Astrocyte of the spinal cord (primary cell): ENCODE results near the gene OR1J4.
"Not testable (repeated sequence)": the region's sequence is repeated elsewhere in the genome, so short reads cannot be mapped to it uniquely, and the experiment has no call there.

Experiments
- DNase-seq: peaks from one replicate; pipeline ENCODE4 v3.0.0; 2011; ENCODE audit warnings: low read depth, low spot score
- H3K4me3 ChIP-seq: 2 replicates; pipeline ENCODE4 v1.5.1; 2011; ENCODE audit warnings: low read depth, mild to moderate bottlenecking, low read length, moderate library complexity
- CTCF ChIP-seq: IDR thresholded peaks from 2 replicates; pipeline ENCODE4 v1.5.1; 2012; ENCODE audit warnings: low read depth, mild to moderate bottlenecking, low read length, inconsistent platforms
- in situ Hi-C: cut with HindIII; loops from 2 replicates; pipeline ENCODE4 v1.10.0; 2017; ENCODE audit warnings: low sequenced_read_pairs

OR1J4 gene

DNA sequence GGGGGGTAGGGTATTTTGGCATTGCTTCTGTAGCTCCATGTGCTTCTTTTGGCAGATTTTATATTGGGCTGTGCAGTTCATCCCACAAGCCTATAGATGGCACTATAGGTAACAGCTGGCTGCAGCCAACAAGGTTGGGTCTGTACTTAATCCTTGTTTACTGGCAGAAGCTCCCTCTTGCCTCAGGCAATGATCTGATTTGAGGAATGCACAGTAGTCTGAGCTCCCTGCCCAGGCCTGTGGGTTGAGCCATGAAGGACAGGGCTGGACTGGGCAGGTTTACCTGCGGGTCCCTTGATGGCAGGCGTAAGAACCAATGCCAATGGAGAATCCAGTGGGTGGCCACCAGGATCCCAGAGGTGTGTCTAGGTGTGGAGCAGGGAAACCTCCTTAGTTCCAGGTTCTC is 20.1 kb upstream of the OR1J4 start:
- in situ Hi-C loops = no loop called here
- H3K4me3 ChIP-seq = no peak overlapping the region
- TF ChIP-seq CTCF = peak; percentile 79
- DNase-seq = peak; percentile 19

DNA sequence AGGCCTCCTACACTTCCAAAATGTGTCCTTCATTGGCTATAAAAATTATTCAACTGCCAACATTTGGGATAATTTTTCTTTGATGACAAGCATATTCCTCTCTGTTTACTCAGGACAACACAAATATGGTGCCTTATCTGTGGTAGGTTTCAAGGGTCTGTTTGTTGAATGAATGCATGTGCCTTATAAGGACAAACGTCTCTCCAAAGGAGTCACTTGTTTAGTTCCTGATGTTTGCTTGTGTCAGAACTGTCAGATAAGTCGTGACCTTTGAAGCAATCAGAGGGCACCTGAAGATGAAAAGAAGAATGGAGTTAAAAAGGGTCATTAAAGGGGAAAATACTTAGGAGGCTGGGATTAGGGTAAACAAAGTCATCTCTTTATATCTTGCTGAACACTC is 12.0 kb upstream of the OR1J4 start:
- no peak for DNase-seq
- no peak overlapping the region for H3K4me3 ChIP-seq
- in situ Hi-C loops = no loop called here
- no peak for TF ChIP-seq CTCF

DNA sequence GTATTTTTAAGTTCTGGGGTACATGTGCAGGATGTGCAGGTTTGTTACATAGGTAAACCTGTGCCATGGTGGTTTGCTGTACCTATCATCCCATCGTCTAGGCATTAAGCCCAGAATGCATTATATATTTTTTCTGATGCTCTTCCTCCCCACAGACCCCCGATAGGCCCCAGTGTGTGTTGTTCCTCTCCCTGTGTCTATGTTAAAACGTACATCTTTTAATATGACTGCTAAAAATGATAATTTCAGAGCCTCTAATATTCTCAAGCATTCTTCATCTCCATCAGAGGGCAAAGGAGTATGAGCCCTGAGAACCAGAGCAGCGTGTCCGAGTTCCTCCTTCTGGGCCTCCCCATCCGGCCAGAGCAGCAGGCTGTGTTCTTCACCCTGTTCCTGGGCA is 8.4 kb upstream of the OR1J4 start, which contains the start of gene OR1J2:
Gene OR1J2 (plus strand): TSS at position 301 of the 400 bp plus-strand sequence. CDS start 0 bp downstream, at position 301.
- no peak for DNase-seq
- no peak for TF ChIP-seq CTCF
- H3K4me3 ChIP-seq = no peak within 1 kb of the TSS
- in situ Hi-C loops = no loop called here

GRCh38 chr9:122518226-122518625 is 715 bp upstream of the OR1J4 start:
- in situ Hi-C loops = no loop called here
- TF ChIP-seq CTCF = no peak

GRCh38 chr9:122519376-122519775 is 435 bp downstream of the OR1J4 start:
- in situ Hi-C loops = no loop called here
- no peak overlapping the region for H3K4me3 ChIP-seq
- DNase-seq = no peak
- no peak for TF ChIP-seq CTCF

More at GRCh38 chr9:122518226-122518625, 715 bp upstream of the OR1J4 start:
- no peak for DNase-seq
- no peak overlapping the region for H3K4me3 ChIP-seq

GRCh38 chr9:122526602-122527001 is 7.7 kb downstream of the OR1J4 start:
- no peak for DNase-seq
- in situ Hi-C loops = no loop called here
- no peak for TF ChIP-seq CTCF

DNA sequence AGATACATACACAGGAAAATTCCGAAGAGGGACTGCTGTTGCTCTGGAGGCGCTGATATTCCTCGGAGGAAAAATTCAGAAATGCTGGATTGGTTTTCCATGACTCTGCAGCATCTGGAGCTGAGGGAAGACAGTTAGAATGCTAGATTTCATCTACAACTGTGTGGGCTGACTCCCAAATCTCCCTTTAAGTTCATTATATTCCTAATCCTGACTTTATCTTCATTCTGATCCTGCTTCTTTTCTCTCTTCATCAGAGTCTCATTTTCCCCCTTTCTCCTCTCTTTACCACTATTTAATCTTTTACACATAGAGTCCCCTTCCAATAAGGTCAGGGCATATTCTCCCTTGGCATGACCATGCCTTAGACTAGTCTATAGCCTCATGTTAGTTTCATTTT is 8.3 kb downstream of the OR1J4 start, which contains the start of gene OR1N1:
Gene OR1N1 (minus strand): TSS at position 101 of the 400 bp plus-strand sequence. CDS start 0 bp downstream, at position 101.
- in situ Hi-C loops = no loop called here
- no peak for DNase-seq
- H3K4me3 ChIP-seq = no peak within 1 kb of the TSS
- no peak for TF ChIP-seq CTCF

More at GRCh38 chr9:122526602-122527001, 7.7 kb downstream of the OR1J4 start:
- H3K4me3 ChIP-seq = no peak overlapping the region

- DNase-seq, H3K4me3 ChIP-seq, in situ Hi-C loops: not testable (repeated sequence)
These were observed 12.2 kb downstream of the OR1J4 start for GRCh38 chr9:122531157-122531556.
